Erythroblast (primary cell): Measurements from ENCODE around the gene C15orf39.

Experiments
- DNase-seq, 2 experiments: peaks; one replicate each; lab custom pipeline; 2025; lab: John Stamatoyannopoulos, UW
- GATA1 ChIP-seq: IDR thresholded peaks from 2 replicates; pipeline ENCODE4 v1.6.1; 2011; ENCODE audit warnings: low read depth, mild to moderate bottlenecking, control low read depth, low read length, moderate library complexity
- POLR2A ChIP-seq: IDR thresholded peaks from 2 replicates; pipeline ENCODE4 v1.6.1; 2011; ENCODE audit warnings: mild to moderate bottlenecking, low read length

Gene C15orf39

DNA sequence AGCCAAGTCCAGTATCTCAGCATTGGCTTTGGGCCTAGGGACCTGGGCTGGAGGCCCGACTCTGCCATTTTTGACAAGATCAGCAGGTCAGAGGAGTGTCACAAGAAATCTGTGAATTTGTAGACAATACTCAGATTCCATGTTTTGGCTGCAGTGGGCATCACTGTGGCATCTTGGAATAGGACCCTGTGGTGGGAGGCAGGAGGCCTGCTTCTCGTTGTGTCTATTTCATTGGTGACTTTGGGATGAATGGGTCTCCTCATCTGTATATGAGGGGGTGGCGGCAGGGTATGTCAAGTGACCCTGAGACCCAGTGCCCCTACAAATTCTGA is 3.3 kb downstream of the C15orf39 start:
- no peak for DNase-seq
- TF ChIP-seq POLR2A, result no peak

DNA sequence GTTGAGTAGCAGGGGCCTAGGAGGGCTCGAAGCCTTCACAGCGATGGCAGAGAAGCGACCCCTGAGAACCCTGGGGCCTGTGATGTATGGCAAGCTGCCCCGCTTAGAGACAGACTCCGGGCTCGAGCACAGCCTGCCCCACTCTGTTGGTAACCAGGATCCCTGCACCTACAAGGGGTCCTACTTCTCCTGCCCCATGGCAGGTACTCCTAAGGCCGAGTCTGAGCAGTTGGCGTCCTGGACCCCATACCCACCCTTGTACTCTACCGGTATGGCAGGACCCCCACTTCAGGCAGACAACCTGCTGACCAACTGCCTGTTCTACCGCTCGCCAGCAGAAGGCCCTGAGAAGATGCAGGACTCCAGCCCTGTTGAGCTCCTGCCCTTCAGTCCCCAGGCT is 4.3 kb downstream of the C15orf39 start:
- no peak for DNase-seq
- TF ChIP-seq POLR2A, result no peak

DNA sequence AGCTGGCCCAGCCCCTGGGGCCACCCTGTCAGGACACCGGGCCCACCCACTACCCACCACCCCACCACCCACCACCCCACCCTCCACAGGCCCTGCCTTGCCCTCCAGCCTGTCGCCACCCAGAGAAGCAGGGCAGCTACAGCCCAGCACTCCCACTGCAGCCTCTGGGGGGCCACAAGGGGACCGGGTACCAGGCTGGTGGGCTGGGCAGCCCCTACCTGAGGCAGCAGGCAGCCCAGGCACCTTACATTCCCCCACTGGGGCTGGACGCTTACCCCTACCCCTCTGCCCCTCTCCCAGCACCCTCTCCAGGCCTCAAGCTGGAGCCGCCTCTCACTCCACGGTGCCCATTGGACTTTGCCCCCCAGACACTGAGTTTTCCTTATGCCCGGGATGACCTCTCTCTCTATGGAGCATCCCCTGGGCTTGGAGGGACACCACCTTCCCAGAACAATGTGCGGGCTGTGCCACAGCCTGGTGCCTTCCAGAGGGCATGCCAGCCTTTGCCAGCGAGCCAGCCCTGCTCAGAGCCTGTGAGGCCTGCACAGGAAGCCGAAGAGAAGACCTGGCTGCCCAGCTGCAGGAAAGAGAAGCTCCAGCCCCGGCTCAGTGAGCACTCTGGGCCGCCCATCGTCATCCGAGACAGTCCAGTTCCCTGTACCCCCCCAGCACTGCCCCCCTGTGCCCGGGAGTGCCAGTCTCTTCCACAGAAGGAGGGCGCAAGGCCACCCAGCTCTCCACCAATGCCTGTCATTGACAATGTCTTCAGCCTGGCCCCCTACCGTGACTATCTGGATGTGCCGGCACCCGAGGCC is 5.3 kb downstream of the C15orf39 start:
- DNase-seq, result no peak
- no peak for TF ChIP-seq GATA1
- no peak for TF ChIP-seq POLR2A

DNA sequence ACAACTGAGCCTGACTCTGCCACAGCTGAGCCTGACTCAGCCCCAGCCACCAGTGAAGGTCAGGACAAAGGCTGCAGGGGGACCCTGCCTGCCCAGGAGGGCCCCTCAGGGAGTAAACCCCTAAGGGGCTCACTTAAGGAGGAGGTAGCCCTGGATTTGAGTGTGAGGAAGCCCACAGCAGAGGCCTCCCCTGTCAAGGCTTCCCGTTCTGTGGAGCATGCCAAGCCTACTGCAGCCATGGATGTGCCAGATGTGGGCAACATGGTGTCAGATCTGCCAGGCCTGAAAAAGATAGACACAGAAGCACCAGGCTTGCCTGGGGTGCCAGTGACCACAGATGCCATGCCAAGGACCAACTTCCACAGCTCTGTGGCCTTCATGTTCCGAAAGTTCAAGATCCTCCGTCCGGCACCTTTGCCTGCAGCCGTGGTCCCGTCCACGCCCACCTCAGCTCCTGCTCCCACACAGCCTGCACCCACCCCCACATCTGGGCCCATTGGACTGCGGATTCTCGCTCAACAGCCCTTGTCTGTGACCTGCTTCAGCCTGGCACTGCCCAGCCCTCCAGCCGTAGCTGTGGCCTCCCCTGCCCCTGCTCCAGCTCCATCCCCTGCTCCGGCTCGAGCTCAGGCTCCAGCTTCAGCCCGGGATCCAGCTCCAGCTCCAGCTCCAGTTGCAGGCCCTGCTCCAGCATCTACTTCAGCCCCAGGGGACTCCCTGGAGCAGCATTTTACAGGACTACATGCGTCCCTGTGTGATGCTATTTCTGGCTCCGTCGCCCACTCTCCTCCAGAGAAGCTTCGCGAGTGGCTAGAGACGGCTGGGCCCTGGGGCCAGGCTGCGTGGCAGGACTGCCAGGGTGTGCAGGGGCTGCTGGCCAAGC is 6.2 kb downstream of the C15orf39 start:
- no peak for TF ChIP-seq GATA1
- no peak for TF ChIP-seq POLR2A
- DNase-seq, result no peak

DNA sequence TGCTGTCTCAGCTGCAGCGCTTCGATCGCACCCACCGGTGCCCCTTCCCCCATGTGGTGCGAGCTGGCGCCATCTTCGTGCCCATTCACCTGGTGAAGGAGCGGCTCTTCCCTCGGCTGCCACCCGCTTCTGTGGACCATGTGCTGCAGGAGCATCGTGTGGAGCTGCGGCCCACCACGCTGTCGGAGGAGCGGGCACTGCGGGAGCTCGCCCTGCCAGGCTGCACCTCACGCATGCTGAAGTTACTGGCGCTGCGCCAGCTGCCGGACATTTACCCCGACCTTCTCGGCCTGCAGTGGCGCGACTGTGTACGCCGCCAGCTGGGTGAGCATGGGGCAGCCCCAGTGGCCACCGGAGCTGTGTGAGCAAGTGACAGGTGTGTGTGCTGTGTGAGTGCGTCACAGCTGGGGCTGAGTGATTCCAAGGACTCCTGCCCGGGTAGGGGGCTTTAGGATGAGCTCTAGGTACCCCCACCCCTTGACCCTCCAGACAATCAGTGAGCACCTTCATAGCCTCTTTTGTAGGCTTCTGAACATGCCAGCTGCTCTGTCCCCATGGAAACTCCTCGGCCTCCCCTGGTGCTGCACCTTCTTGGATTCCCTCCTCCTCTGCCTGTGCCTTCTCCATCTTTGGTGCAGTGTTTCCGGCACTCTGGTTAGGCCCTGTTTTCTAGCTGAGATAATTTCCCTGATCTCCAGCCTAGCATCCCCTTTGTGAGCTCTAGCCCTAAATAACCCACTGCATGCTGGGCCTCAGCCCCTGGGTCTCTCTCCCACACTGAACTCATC is 7.0 kb downstream of the C15orf39 start:
- no peak for DNase-seq
- TF ChIP-seq GATA1, result no peak
- TF ChIP-seq POLR2A, result no peak

DNA sequence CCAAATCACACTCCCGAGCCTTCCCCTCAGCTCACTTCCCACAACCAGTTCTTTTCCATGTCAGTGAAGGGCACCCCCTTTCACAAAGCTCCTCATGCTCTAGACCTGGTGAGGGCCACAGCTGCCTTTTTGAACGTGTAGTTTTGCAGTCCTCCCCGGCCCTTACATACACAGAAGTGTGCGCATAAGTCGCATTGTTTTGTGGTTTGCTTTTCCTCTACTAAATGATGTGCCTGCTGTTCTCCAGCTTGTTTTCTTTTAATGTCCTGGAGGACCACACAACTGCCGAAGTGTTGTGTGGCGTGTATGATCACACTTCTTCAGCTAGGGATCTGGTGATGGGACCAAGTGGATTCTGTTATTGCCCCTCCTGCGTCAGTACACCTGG is 7.6 kb downstream of the C15orf39 start:
- no peak for DNase-seq
- no peak for TF ChIP-seq POLR2A
- no peak for TF ChIP-seq GATA1

DNA sequence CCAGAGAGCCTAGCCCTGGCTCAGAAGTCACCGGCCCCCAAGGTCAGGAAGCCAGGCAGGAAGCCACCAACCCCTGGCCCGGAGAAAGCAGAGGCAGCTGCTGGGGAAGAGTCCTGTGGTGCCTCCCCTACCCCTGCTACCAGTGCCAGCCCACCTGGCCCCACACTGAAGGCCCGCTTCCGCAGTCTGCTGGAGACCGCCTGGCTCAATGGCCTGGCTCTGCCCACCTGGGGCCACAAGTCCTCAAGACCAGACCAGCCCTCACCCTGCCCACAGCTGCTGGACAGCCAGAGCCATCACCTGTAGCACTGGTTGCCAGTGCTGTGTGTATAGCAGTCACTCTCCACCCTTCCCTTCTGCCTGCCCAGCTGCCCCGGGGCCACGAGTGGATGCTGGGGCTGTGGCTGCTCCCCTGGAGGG is 9.1 kb downstream of the C15orf39 start:
- TF ChIP-seq POLR2A, result no peak
- TF ChIP-seq GATA1, result no peak
- DNase-seq, result no peak

DNA sequence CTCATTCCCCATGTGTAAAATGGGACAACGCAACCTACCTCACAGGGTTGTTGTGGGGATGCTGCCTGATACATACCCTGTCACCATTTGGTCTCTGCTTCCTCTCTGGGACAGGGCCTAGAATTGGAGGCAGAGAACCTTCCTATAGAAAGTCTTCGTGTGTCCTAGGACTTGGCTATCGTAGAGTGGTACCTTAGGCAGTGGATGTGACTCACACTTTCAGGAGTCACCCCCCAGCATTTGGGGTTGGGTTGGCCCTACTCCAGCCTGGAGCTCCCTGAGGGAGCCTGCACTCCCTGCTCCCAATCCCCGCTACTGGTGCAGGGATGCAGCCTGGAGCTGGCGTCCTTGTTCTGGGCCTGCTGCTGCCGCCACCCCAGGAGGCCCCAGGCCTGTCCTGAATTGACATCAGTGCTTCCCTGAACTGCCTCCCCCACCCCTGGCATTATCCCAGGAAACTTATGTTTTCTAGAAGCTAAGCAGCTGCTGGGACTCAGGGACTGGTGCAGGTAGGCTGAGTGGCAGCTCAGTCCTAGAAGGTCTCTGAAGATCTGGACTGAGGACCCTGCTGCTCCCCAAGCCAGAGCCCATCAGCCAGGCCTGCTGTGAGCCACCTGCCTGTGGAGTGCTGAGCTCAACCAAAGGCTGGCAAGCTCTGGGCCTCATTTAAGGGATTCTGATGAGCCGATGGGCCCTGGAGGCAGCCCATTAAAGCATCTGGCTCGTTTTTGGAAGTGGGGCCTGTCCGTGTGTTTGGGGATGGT is 9.9 kb downstream of the C15orf39 start:
- no peak for DNase-seq
- TF ChIP-seq POLR2A (no peak), GATA1 (no peak)

DNA sequence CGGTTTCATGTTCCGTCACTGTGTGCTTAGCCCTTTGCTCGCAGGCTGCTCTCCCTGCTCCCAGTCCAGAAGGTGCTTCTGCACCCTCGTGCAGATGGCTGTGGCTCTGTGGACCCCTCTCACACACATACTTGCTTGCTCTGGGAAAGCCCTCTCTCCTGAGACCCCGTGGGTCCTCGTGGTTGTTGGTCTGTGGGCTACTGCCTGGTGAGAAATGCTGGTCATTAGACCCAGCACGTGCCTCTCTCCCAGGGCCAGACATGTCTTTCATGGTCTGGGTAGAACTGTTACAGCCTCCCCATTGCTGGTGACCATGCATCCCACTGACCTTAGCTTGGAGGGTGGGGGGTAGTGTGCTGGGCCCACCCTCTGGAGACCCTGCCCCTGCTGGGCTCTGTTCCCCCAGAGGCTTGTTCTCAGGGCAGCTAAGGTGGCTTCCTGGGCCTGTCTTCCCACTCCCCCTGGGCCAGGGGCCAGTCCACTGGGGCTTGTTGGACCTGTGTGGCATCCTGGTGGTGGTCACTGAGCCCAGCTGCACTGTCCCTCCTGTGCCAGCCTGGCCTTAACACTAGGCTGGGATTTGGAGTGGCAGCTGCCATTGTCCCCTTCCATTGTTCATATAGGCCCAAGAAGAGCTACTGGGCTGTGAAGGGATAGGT is 10.6 kb downstream of the C15orf39 start:
- no peak for TF ChIP-seq GATA1
- TF ChIP-seq POLR2A, result no peak
- no peak for DNase-seq

DNA sequence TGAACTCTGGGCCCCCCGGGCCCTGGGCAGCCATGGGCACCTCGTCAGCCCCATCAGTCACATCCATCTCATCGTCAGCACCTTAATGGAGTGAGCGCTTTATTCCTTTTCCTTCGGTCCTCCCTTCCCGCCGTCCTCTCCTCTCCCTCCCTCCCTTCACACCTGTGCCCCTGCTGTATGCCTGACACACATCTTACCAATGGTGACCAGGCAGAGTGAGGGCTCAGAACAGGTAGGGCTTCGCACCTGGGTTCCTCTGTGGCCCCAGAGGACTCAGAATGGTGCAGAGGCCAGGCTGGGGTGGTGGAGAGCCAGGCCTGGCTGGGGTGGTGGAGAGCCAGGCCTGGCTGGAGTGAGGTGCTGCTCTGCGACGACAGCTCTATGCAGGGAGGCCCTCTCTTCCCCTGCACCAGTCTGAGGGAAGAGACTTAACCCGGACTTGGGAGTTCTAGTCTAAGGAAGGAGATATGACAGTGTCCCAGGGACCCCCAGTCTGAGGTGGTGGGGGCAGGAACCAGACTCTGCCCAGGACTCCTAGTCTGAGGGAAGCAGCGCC is 11.6 kb downstream of the C15orf39 start:
- no peak for DNase-seq
- TF ChIP-seq GATA1 (no peak), POLR2A (no peak)

DNA sequence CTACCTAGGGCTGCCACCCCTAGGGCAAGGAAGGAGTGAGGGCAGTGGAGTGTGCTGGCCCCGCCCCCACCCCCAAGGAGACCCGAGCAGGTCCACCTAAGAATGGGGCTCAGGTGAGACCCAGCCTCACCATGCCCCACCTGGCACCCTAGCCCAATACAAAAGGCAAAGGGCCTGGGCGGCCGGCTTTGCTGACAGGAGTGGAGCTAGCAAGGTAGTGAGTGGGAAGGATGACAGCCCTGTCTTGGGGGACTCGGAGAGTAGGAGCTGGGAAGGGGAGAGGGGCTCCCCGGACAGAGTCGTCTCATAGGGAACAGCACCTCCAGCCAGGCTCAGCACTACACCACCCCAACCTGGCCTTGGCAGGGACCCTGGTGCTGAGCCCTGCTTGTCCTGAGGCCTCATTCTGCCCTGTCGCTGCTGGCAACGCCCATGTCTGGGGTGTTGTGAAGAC is 12.1 kb downstream of the C15orf39 start:
- no peak for DNase-seq
- TF ChIP-seq GATA1, result no peak
- no peak for TF ChIP-seq POLR2A
